T-helper 2 cell (primary cell): ENCODE results near the gene SH2D3A.
"Not testable (repeated sequence)": the region's sequence is repeated elsewhere in the genome, so short reads cannot be mapped to it uniquely, and the experiment has no call there.

Experiments
- DNase-seq, 5 experiments: peaks; one replicate each; pipeline versions ENCODE4 v3.0.0 to v3.0.0-alpha.2; 2012 to 2022

The SH2D3A gene

GRCh38 chr19:6754653-6755463 is 12.4 kb downstream of the SH2D3A start:
- DNase-seq, result no peak

GRCh38 chr19:6754136-6754535 is 13.1 kb downstream of the SH2D3A start:
- DNase-seq, result no peak

GRCh38 chr19:6753178-6754031 is 13.8 kb downstream of the SH2D3A start:
- DNase-seq, result peak; percentile 64 to 79 (median 66)

GRCh38 chr19:6752256-6753177 is 14.7 kb downstream of the SH2D3A start:
- no peak for DNase-seq

- DNase-seq, result no peak
Observed at GRCh38 chr19:6751189-6751588, 16.0 kb downstream of the SH2D3A start.

GRCh38 chr19:6750062-6750461 is 17.2 kb downstream of the SH2D3A start:
- no peak for DNase-seq

GRCh38 chr19:6748543-6748942 is 18.7 kb downstream of the SH2D3A start:
- not testable (repeated sequence) for DNase-seq

- no peak for DNase-seq
Observed at GRCh38 chr19:6745965-6746364, 21.3 kb downstream of the SH2D3A start.

GRCh38 chr19:6744381-6745301 is 22.6 kb downstream of the SH2D3A start:
- DNase-seq, result no peak

- DNase-seq, result no peak
Observed at GRCh38 chr19:6743714-6744380, 23.4 kb downstream of the SH2D3A start.

GRCh38 chr19:6743066-6743465 is 24.2 kb downstream of the SH2D3A start:
- no peak for DNase-seq

- DNase-seq, result no peak
Observed at GRCh38 chr19:6740589-6741343, 26.5 kb downstream of the SH2D3A start.

GRCh38 chr19:6739883-6740588 is 27.2 kb downstream of the SH2D3A start:
- DNase-seq, result peak in 1 of 5 experiments; percentile 23

GRCh38 chr19:6739390-6739882 is 27.8 kb downstream of the SH2D3A start, which contains the start of gene TRIP10:
TRIP10 (plus strand) TSS chr19:6739680; CDS start chr19:6739762, 82 bp downstream.
- DNase-seq, result peak; percentile 68 to 80 (median 72)

- DNase-seq, result peak in 2 of 5 experiments; percentile 12 to 44
Observed at GRCh38 chr19:6738787-6739389, 28.3 kb downstream of the SH2D3A start.

- DNase-seq, result peak in 4 of 5 experiments; percentile 59 to 93 (median 66)
Observed at GRCh38 chr19:6737873-6738786, 29.1 kb downstream of the SH2D3A start.

GRCh38 chr19:6737284-6737872 is 29.9 kb downstream of the SH2D3A start, which contains the start of gene GPR108:
GPR108 (minus strand) TSS chr19:6737580; CDS start chr19:6737576, 4 bp downstream.
- peak; percentile 97 to 100 (median 99) for DNase-seq
